Cardiac septum (tissue), 1 donor: ENCODE measurements around the gene HRH2. TPM values are rescaled to one million over a fixed set of nuclear protein-coding genes. Genes with fewer than 3 reads are reported as not detected.
A peak's percentile ranks its signal among the peaks of the same experiment; 100 is the strongest.

ENCODE experiments used
- DNase-seq: peaks from one replicate; pipeline ENCODE4 v3.0.0-alpha.2; 2020; ENCODE audit warnings: low spot score
- intact Hi-C: fragments of 100-400 bp; cut with DNase I; formaldehyde crosslinking; loops from one replicate; pipeline ENCODE4 v1.14.0; 2022
- total RNA-seq: library from RNA; stranded (reverse); fragmentation: NEBNext Ultra II Directional; extraction: Animal tissue kit (Norgen Biotek cat#: 25700); gene quantifications from one replicate; pipeline ENCODE4 v1.2.1, GENCODE V29; 2021
- donor health status: DM: no; HTN: no; CAD: no.

The HRH2 gene
- total RNA-seq, 1 donor from 2014 or later = 60.1 TPM

DNA sequence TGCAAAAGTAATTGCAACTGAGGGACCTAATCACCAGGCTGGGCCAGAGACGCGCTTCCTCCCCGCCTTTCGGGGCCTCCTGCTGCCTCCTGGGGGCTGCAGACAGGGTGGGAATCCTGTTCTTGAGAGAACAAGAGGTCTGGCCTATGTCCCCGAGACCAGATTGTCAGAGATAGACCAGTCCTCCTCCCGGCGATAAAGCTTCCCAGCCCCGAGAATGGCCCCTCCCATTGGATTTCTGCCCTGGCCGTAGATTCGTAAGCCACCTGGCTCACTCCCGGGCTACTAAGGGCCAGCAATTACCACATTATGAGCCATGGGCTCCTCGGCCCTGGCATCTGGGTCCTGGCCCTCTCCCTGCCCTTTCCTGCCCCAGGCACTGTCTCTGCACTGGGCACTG, 70.4 kb downstream of the HRH2 start:
- DNase-seq = no peak
- intact Hi-C loops = no loop called here

DNA sequence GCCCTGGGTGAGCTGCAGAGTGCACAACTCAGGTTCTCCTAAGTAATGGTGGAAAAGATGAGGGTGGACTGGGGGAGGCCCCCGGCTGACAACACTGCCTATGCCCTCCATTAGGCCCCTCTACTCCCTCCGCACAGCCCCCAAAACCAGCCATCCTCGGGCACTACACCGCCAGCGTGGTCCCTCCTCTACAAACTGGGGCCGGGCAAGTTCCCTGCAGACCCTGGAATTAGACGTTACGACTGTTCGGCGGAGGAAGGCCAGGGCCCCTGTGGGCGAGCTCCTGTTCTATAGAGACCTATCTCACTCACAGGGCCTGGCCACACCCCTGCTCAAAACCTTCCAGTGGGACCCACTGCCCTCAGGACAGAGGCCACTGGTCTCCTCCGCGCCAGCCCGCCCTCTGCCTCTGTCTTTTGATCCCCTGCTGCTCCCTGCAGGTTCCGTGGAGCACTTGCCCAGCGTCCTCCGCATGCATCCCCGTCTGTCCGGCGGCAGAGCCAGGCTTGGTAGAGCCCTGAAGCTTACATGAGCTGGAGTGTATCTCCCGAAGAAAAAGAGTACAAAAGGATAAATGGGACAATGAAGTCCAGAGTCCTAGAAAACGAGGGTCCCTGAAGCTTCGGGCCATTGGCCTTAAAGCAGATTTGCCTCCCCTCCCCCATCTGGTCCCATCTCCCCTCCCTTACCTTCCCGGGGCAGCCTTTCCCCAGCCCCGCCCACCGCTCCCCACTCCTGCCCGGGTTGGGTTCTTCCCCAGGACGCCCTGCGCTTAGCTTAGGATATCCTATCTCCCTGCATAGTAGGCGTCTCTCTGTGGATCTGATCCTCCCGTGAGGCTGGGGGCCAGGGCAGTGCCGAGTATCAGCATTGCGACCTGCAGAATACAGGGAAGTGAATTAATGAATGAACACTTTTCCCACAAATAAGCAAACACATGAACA, 71.3 kb downstream of the HRH2 start:
- intact Hi-C loops = no loop called here
- peak; percentile 66 for DNase-seq

DNA sequence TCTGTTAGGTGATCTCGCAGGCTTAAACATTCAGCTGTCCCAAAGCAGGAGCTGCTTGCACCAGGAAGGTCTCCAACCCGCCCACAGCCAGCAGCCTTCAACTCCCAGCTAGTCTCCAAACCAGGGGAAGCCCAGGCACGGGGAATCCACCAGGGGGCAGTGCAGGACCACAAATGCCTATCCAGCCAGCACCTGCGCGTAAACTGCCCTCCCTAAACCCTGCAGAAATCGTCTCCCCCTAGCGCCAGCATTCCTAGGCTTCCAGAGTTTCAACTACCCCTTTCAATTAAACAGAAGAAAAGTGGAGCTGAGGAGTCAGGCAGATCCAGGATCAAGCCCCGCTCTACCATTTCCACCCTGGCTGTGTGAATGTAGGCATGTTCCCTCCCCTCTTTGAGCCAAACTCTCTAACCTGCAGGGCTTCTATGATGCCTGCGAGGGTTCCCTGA, 72.0 kb downstream of the HRH2 start:
- DNase-seq = peak; percentile 96
- intact Hi-C loops = no loop called here

- intact Hi-C loops = no loop called here
- no peak for DNase-seq
Measured at GRCh38 chr5:175731172-175731571, 73.3 kb downstream of the HRH2 start.

GRCh38 chr5:175731756-175732465, 74.0 kb downstream of the HRH2 start:
- intact Hi-C loops = no loop called here
- no peak for DNase-seq

DNA sequence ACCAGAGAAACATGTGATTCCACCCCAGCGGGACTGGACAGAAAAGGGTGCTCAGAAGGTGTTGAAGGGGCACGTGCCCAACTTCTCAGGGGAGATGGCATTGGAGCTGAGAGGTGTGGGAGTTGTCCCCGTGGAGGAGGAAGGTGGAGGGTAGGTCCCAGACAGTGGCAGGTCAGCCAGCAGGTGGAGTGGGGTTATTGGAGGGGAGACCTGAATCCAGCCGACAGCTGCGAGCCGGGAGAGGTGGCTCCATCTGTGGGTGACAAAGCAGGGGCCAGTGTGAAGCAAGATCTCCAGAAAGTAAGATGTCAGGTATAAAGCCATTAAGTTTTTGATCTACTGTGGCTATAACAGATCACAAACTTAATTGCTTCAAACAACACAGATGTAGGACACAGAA, 75.1 kb downstream of the HRH2 start:
- peak; percentile 2 for DNase-seq
- intact Hi-C loops = no loop called here

GRCh38 chr5:175734016-175734415, 76.1 kb downstream of the HRH2 start:
- peak; percentile 14 for DNase-seq

DNA sequence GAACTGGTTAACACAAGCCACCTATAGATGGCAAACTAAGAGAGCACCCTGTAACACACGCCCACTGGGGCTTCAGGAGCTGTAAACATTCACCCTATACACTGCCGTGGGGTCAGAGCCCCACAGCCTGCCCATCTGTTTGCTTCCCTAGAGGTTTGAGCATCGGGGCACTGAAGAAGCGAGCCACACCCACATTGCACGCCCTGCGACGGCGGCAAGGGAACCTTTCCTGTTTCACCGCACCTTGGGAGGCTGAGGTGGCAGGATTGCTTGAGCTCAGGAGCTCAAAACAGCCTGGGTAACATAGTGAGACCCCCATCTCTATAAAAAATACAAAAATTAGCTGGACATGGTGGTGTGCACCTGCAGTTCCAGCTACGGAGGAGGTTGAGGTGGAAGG, 76.6 kb downstream of the HRH2 start:
- peak; percentile 26 for DNase-seq
- intact Hi-C loops = no loop called here

More at GRCh38 chr5:175734016-175734415, 76.1 kb downstream of the HRH2 start:
- intact Hi-C loops = no loop called here

DNA sequence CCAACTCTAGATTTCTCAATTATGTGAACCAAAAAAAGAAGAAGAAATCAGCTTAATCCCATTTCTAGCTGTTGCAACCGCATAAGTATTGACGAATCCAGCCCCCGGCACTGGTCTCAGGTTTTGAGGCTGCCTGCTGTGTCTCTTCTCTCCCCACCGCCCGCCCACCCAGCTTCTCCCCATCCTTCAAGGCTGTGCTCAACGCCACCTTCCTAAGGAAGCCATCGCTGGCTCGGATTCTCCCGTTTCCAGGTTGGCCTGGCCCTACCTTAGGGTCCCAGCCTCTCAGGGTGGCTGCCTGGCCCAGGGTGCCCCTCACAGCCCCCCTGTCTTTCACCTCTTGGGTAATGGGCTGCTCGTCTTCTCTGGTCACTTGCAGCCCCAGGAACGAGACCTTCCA, 77.8 kb downstream of the HRH2 start:
- intact Hi-C loops = no loop called here
- no peak for DNase-seq

DNA sequence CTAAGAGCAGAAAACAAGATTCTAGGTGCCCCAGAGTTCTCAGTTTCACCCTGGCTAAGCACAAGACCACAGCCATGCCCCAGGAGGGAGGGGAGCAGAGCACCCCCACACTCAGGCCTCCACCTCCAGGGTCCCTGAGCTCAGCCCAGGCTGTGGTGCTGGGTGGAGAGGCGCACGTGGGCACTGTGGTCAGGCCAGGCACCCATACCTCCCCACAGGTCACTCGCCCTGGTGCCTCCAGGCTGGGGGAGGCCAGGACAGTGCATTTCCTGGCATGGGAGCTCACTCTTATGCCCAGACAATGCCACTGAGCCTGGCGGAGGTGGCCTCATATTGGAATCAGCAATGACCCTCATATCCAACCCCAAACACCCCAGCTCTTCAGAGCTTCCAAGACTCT, 78.8 kb downstream of the HRH2 start:
- intact Hi-C loops = no loop called here
- DNase-seq = no peak

- DNase-seq = no peak
- intact Hi-C loops = no loop called here
Measured at GRCh38 chr5:175737481-175737880, 79.6 kb downstream of the HRH2 start.

DNA sequence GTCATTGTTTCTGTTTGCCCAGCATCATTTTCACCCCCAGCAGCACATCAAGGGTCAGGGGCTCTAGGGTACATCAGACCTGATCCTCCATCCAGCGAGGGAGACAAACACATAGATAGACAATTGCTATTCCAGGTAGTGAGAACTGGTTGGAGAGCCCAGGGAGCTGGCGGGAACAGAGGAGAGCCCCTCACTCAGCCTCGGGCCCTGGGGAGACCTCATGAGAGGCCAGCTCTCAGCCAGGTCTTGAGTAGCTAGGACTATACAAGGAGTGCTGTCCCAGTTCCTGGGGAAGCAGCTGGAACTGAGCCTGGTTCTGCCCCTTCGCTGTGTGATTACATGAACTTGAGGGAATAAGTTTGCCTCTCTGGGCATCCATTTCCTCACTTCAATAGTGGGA, 80.3 kb downstream of the HRH2 start:
- DNase-seq = no peak
- intact Hi-C loops = no loop called here

DNA sequence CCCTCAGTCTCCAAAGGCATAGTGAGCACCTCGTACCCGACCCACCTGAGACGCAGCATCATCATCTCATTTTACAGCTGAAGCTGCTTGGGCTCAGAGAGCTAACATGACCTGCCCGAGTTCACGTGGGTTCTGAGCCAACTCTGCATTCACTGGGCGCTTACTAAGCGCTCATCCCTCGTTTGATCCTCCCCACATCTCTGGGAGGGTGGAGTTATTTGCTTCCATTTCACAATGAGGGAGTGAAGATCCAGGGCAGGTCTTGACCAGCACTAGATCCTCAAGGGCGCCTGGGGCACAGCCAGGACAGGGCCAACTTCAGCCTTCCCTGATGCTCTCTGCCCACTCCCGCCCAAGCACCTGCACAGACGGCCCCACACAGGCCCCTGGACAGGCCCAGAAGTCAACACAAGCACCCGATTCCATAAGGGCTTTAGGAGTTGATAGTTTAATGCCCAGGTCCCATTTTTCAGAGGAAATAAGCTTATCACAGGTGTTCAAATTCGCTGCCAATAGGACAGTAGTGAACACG, 80.8 kb downstream of the HRH2 start:
- intact Hi-C loops = no loop called here

DNA sequence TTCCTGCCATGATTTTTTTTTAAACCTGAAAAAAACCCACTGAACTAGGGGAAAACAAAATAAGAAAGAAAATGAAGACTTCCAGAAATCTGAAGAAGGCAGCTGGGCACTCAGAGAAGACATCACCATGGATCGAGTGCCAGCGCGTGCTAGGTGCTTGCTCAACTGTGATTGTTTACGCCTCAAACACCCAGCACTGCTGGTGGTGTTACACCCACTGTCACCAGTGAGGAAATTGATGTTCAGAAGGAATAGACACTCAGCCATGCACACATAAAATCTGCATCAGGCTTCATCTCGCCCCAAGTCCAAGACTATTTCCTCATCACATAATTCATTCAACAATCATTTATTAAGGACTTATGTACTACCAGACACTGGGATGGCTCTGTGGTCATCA, 82.1 kb downstream of the HRH2 start:
- intact Hi-C loops = no loop called here
- DNase-seq = no peak

More for the DNA sequence above, 80.8 kb downstream of the HRH2 start:
- no peak for DNase-seq

- intact Hi-C loops = no loop called here
- no peak for DNase-seq
Measured at GRCh38 chr5:175741556-175741955, 83.7 kb downstream of the HRH2 start.

DNA sequence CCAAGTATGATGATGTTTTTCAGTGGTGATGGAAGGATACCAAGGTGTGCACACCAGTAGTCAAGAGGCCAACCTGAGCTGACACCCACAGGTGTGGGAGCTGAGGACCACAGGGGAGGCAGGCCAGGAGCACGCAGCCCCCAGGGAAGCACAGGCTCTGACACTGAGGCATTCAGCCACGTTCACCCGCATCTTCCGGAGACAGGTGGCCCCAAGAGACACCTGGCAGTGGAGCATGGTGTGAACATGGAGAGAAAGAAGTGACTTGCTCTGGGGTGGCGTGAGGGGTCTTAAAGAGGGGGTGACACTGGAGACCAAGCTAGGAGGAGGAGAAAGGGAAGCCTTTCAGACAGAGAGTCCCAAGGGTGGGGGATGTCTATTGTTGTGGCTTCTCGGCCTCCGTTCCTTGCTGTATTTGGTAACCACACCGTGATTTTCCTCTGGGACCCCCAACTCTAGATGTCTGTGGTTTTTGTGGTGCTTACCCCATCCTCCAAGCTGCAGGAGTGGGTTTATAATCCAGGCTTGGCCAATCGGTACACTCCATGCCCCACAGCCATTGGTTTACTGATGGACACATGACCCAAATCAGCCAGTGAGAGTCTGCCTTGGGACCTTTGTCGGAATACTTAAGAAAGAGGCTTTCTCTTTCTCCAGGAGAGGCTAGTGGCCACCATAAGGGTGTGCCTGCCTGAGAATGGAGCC, 84.6 kb downstream of the HRH2 start:
- intact Hi-C loops = no loop called here
- no peak for DNase-seq

GRCh38 chr5:175743676-175744210, 85.9 kb downstream of the HRH2 start:
- intact Hi-C loops = no loop called here
- no peak for DNase-seq

DNA sequence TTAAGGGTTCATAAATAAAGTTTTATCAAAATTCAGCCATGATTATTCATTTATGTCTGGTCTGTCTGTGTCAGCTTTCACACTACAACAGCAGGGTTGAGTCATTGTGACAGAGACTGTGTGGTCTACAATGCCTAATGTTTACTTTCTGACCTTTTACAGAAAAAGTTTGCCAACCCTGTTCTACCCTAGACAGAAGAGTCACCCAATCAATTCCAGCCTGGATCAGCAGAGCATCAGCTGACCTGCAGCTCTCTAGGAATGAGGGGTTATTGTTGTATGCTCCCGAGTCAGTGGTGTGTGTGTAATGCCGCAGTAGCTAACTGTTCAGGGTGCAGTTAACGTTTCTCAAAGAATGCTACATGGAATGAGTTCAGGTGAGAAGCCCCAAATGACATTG, 87.3 kb downstream of the HRH2 start:
- intact Hi-C loops = no loop called here
- DNase-seq = no peak

- DNase-seq = no peak
- intact Hi-C loops = no loop called here
Measured at GRCh38 chr5:175746851-175747250, 89.0 kb downstream of the HRH2 start.
